Stimulated activated naive B cell treated with anti-CD40 and anti-IgM and Interleukin-4, amounts not matched to agents 10 μg/mL and 1 μg/mL and 100 μg/mL, for 72 hours (primary cell): ENCODE measurements around the gene NFASC.

Experiments
- ATAC-seq, 2 donors: fragments of 150-1000 bp; cut with Tn5 transposase; replicated peaks; 2 replicates each; pipeline ENCODE4 v1.10.0; 2021; ENCODE audit warnings: moderate library complexity in 1 of 2
- DNase-seq: peaks from one replicate; pipeline ENCODE4 v3.0.0; 2021
- H3K27ac Mint-ChIP-seq: one replicate; pipeline ENCODE4 v1.8.0; 2022; ENCODE audit warnings: mild to moderate bottlenecking, mixed read lengths
- H3K27me3 Mint-ChIP-seq, 2 donors: one replicate each; pipeline ENCODE4 v1.8.0; 2022; ENCODE audit warnings: mixed read lengths in 2 of 2
- H3K36me3 Mint-ChIP-seq, 2 donors: one replicate each; pipeline ENCODE4 v1.8.0; 2022; ENCODE audit warnings: mixed read lengths in 2 of 2, mild to moderate bottlenecking in 1 of 2
- H3K4me1 Mint-ChIP-seq, 2 donors: one replicate each; pipeline ENCODE4 v1.8.0; 2022; ENCODE audit warnings: mixed read lengths in 2 of 2, mild to moderate bottlenecking in 1 of 2
- H3K4me3 Mint-ChIP-seq, 2 donors: one replicate each; pipeline ENCODE4 v1.8.0; 2022; ENCODE audit warnings: mild to moderate bottlenecking in 2 of 2, mixed read lengths in 2 of 2, moderate library complexity in 1 of 2
- H3K9me3 Mint-ChIP-seq, 2 donors: one replicate each; pipeline ENCODE4 v1.8.0; 2022; ENCODE audit warnings: mixed read lengths in 2 of 2, mild to moderate bottlenecking in 1 of 2

NFASC gene

DNA sequence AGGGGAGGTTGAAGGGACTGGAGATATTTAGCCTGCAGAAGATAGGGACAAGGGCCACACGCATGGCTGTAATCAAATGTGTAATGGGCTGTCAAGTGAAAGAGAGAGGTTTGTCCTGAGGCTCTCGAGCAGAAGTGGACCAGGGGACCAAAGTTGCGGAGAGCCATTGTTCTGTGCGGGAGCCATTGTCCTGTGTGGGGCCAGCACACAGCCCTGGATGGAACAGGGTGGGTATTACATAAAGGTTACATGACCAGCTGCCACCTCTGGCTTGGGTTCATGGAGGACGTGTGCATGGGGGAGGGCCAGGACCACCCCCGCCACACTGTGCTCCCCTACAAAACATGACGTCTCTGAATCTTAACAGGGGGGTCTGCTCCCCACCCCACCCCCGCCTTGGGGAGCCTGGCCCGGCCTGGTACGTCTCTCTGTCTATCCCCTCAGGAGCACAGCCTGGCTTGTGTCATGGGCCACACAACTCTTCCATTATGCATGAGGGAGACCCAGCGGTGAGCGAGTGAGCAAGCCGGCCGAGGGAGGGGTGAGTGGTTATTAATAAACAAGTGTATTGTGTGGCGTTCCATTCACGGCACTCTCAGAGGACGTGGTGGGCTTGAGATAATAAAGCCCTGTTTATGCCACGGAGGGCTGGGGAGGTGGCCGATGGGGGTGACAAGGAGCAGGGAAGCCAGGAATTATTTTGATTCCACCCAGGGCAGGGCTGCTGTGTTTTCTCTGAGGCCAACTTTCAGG, at the start of gene NFASC:
TSS of gene NFASC (plus strand) at position 703 of the 753 bp plus-strand sequence. CDS start 73,454 bp downstream, outside the sequence.
- ATAC-seq (no peak), DNase-seq (no peak)
- peaks cover 25% of the 10 kb centered on the region in 2 donors for H3K27me3 Mint-ChIP-seq
- H3K9me3 Mint-ChIP-seq: no peaks in the 10 kb centered on the region
- H3K36me3 Mint-ChIP-seq: no peaks in the 10 kb centered on the region
- no peak within 1 kb of the TSS for H3K27ac Mint-ChIP-seq
- H3K4me3 Mint-ChIP-seq: no peak within 1 kb of the TSS
- H3K4me1 Mint-ChIP-seq: no peaks in the 10 kb centered on the region

DNA sequence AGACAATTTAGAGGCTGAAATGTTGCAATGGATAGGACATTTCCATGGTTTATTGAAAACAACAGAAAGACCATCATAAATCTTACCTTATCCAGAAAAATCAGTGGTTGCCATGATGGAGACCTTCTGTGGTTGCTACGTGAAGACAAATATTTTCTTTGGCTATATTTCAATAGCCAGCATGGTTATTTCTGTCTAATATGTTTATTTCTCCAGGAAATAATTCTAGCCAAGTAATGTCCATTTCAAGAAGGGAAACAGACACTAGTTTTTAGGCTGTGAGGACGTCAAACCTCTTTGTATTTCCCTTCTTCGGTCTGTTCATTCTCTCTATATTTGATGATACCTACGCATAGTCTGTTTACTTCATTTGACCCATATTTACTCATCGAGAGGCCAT, 49.2 kb upstream of the NFASC start:
- Mint-ChIP-seq H3K4me3 (no peak overlapping the region), H3K4me1 (no peaks in the 10 kb centered on the region), H3K36me3 (no peaks in the 10 kb centered on the region), H3K9me3 (no peaks in the 10 kb centered on the region), H3K27me3 (peaks cover 26 to 35% of the 10 kb centered on the region in 2 donors), H3K27ac (no peak overlapping the region)
- ATAC-seq (no peak), DNase-seq (no peak)

DNA sequence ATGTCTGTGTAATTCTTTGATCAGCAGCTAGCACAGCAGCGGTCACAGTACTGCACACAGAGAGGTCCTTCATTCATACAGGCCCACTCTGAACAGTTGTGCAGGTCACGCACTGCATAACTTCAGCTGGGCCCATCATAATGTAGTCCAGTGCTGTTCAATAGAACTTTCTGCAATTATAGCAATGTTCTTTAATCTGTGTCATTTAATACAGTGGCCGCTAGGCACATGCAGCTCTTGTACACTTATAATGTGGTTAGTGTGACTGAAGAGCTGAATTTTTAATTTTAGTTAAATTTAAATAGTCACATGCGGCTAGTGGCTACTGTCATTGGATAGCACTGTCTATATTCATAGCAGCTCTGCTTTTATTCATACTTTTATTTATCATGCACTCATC, 48.7 kb upstream of the NFASC start:
- ATAC-seq: no peak
- Mint-ChIP-seq H3K4me3 (no peak overlapping the region), H3K27ac (no peak overlapping the region), H3K36me3 (no peaks in the 10 kb centered on the region), H3K27me3 (peaks cover 30 to 38% of the 10 kb centered on the region in 2 donors), H3K4me1 (no peaks in the 10 kb centered on the region), H3K9me3 (no peaks in the 10 kb centered on the region)
- no peak for DNase-seq

DNA sequence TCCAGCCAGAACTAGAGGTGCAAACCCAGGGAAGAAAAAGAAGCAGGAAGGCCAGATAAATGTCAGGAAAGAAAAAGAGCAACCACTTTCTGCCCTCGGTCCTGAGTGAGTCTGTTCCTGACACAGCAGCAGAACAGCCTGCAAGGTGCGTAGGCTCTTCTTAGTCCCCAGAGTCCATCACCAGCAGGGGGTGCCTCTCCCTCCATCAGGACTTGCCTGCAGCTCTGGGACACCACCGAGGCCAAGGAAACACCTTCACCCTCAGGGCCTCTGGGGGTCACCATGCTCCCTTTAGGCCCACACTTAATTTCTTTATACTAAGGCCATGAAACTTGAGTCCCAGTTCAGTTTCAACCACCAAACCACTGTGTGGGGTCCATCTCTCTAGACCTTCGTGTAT, 43.7 kb upstream of the NFASC start:
- Mint-ChIP-seq H3K27ac (no peak overlapping the region), H3K36me3 (no peaks in the 10 kb centered on the region), H3K4me3 (no peak overlapping the region), H3K27me3 (peaks cover 57 to 71% of the 10 kb centered on the region in 2 donors), H3K9me3 (no peaks in the 10 kb centered on the region), H3K4me1 (peaks cover 6 to 9% of the 10 kb centered on the region in 2 donors)
- peak; percentile 32 to 67 for ATAC-seq
- DNase-seq: no peak

DNA sequence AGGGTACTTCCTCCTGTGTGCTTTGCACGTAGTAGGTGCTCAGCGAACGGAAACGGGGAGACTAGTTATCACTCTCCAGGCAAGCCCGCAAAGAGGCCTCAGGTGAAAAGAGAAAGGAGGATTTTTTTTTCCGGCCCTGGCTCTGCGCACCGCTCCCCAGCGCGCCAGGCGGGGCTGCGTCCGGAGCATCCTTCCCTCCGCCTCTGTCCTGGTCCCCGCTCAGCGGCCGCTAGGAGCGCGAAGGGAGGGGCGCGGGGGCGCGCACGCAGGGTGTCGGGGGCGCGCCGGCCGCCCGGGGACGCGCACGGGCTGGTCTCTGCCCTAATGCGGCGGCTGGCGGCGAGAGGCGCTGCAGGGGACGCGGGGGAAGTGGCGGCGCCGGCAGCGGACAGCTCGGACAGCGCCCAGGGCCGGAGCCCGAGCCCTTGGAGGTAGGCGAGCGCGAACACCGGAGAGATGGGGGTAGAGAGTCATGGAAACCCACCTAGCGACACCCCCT, 42.3 kb upstream of the NFASC start:
- Mint-ChIP-seq H3K27ac (no peak overlapping the region), H3K9me3 (no peaks in the 10 kb centered on the region), H3K4me1 (peaks cover 6 to 9% of the 10 kb centered on the region in 2 donors), H3K27me3 (peaks cover 62 to 76% of the 10 kb centered on the region in 2 donors), H3K36me3 (no peaks in the 10 kb centered on the region), H3K4me3 (peak overlapping the region; percentile 67 to 68)
- peak; percentile 51 for DNase-seq
- ATAC-seq: peak; percentile 89

DNA sequence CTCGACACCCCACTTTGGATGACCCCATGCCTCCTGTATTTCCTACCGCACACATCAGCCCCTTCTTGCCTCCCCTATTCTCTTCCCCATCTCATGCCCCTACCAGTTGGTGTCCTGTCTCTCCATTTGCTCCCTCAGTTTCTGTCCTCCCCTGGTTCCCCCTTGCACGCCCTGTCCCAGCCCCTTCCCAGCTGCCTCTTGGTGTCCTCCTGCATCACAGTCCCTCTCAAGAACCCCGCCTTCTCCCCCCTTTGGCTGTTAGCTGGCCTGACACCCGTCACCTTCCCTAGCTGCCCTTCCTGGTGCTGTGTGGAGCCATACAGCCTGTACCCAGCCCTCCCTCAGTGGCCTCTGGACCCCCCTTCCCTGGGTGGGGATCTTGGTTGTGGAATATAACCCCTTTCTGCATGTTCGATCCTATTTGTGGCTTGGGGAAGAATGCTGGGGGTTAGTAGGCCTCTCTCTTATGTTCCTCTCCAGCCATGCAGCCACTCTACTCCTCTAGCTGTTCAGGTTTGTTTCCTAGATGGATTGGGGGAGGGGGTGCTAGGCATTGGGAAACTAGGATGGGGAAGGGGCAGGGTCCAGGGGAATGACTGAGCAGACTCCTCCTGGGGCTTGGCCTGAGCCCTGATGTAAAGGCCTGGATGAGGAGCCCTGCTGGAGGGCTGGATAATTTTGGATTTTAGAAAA, 41.4 kb upstream of the NFASC start:
- Mint-ChIP-seq H3K27ac (no peak overlapping the region), H3K4me3 (peak overlapping the region; percentile 77 to 79), H3K27me3 (peaks cover 64 to 71% of the 10 kb centered on the region in 2 donors), H3K4me1 (peaks cover 6 to 9% of the 10 kb centered on the region in 2 donors), H3K9me3 (no peaks in the 10 kb centered on the region), H3K36me3 (no peaks in the 10 kb centered on the region)
- DNase-seq: no peak
- no peak for ATAC-seq

DNA sequence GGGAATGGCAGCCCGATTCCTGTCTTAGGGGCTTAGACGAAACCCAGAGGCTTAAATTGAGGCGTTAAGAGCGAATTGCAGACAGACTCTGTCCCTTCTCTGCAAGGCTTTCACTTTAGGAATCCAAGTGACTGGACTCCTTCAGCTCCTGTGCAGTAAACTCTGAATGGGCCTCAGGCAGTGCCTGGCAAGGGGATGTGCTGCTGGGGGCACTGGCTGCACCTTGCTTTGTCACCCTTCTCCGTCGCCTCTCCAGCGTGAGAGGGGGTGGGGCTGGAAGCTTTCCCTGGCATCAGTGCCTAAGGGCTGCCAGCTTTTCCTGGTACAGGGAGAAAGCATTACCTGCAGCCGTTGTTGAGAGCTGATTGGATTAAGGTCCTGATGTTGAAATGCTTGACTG, 39.9 kb upstream of the NFASC start:
- Mint-ChIP-seq H3K27me3 (peaks cover 68 to 80% of the 10 kb centered on the region in 2 donors), H3K9me3 (no peaks in the 10 kb centered on the region), H3K36me3 (no peaks in the 10 kb centered on the region), H3K4me3 (no peak overlapping the region), H3K4me1 (peaks cover 6 to 9% of the 10 kb centered on the region in 2 donors), H3K27ac (no peak overlapping the region)
- DNase-seq (no peak), ATAC-seq (no peak)

DNA sequence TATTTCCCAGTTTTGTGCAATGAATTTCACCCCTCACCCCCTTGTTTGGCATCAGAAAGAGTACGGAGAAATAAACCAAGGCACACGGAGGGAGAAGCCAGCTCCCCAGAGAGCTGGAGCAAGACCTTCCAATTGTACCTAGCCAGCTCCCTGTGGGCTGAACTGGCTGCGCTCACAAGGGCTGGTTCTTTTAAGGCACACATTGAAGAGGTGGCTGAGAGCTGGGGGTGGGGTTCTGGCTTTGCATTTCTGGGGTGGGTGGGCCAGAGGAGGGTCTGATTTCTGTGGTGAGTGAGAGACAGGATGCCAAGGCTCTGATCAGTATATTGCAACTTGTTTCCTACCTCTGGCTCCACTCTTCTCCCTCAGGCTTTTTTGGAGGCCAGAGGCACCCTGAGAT, 39.5 kb upstream of the NFASC start:
- Mint-ChIP-seq H3K36me3 (no peaks in the 10 kb centered on the region), H3K4me3 (no peak overlapping the region), H3K27me3 (peaks cover 71 to 83% of the 10 kb centered on the region in 2 donors), H3K27ac (no peak overlapping the region), H3K4me1 (peaks cover 6 to 9% of the 10 kb centered on the region in 2 donors), H3K9me3 (no peaks in the 10 kb centered on the region)
- no peak for ATAC-seq
- no peak for DNase-seq

DNA sequence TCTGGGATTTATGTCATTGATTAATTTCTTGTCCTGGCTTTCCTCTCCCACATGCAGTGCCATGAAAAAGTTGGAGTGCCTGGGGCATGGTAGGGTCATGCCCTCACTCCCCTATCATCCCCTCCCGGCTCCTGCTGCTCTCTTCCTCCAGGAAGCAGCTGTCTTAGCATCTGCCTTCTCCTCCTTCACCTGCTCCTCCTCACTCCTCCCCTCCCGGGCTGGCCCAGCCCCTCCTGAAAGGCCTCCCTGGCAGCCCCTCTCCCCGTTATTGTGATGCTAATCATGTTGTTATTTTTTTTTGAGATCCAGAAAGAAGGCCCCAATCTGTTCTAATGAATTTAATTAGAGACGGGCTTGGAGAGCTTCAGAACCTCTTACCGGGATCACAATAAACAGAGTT, 36.3 kb upstream of the NFASC start:
- Mint-ChIP-seq H3K4me1 (peaks cover 1 to 2% of the 10 kb centered on the region in 2 donors), H3K27ac (no peak overlapping the region), H3K4me3 (no peak overlapping the region), H3K27me3 (peaks cover 68 to 83% of the 10 kb centered on the region in 2 donors), H3K36me3 (no peaks in the 10 kb centered on the region), H3K9me3 (peaks cover 0 to 5% of the 10 kb centered on the region in 2 donors)
- no peak for ATAC-seq
- no peak for DNase-seq

DNA sequence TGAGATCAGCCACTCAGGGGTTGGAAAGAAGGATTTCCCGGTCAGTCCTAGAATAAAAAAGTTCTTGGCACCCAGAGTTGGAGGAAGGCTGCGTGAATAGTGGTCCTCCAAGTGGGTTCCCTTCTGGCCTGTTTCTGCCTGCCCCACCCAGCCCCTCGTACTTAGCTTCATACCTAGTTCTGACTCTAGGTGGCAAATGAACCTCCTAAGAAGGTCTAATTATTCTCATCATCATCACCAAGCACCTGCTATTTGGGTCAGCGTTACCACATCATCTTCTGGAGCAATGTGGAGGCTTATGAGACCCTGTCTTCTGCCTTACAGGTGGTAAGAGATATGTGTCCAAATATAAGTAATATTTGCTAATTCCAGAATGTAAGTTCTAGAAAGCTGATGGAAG, 35.9 kb upstream of the NFASC start:
- Mint-ChIP-seq H3K9me3 (peaks cover 0 to 5% of the 10 kb centered on the region in 2 donors), H3K27me3 (peaks cover 63 to 83% of the 10 kb centered on the region in 2 donors), H3K36me3 (no peaks in the 10 kb centered on the region), H3K4me3 (no peak overlapping the region), H3K4me1 (no peaks in the 10 kb centered on the region), H3K27ac (no peak overlapping the region)
- no peak for DNase-seq
- no peak for ATAC-seq

DNA sequence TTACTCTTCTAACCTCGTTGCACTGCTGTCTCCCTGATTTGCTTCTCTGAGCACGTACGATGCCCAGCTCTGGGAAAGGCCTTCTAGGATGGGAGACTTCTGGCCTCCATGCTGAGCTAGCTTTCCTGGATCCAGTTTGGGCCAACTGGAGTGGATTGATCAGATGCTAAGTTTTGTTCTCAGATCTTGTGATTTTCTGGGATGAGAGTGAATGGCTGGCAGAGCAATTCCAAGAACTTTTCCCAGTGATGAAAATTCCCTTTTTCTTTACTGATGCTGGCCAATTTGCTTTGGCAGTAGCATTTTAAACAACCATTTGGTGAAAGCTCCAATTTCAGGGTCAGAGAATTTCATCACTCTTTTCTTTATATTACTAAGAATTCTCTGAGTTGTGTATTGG, 34.9 kb upstream of the NFASC start:
- Mint-ChIP-seq H3K27me3 (peaks cover 54 to 81% of the 10 kb centered on the region in 2 donors), H3K4me1 (no peaks in the 10 kb centered on the region), H3K36me3 (no peaks in the 10 kb centered on the region), H3K9me3 (peaks cover 0 to 5% of the 10 kb centered on the region in 2 donors), H3K27ac (no peak overlapping the region), H3K4me3 (no peak overlapping the region)
- ATAC-seq (no peak), DNase-seq (no peak)

DNA sequence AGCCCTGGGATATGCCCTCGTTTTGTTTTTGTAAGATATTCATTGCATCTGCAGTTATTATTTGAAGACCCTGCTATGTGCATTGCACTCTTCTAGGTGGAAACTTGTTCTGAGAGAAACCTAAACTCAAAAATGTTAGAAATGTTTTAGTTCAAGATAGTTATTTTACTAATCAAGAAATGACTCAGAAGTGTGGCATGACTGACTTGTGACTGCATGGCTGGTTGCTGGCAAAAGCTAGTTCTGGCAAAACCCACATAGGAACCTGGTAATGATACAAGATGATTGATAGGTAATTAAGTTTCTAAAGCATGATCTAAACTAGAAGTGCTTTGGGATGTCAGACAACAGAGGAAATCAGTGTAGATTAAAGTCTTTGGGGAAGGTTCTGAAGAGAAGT, 33.8 kb upstream of the NFASC start:
- H3K4me3 Mint-ChIP-seq: no peak overlapping the region
- peaks cover 7 to 8% of the 10 kb centered on the region in 2 donors for H3K4me1 Mint-ChIP-seq
- peaks cover 0 to 5% of the 10 kb centered on the region in 2 donors for H3K9me3 Mint-ChIP-seq
- H3K36me3 Mint-ChIP-seq: no peaks in the 10 kb centered on the region
- no peak for ATAC-seq
- H3K27me3 Mint-ChIP-seq: peaks cover 43 to 70% of the 10 kb centered on the region in 2 donors
- H3K27ac Mint-ChIP-seq: no peak overlapping the region
- no peak for DNase-seq

DNA sequence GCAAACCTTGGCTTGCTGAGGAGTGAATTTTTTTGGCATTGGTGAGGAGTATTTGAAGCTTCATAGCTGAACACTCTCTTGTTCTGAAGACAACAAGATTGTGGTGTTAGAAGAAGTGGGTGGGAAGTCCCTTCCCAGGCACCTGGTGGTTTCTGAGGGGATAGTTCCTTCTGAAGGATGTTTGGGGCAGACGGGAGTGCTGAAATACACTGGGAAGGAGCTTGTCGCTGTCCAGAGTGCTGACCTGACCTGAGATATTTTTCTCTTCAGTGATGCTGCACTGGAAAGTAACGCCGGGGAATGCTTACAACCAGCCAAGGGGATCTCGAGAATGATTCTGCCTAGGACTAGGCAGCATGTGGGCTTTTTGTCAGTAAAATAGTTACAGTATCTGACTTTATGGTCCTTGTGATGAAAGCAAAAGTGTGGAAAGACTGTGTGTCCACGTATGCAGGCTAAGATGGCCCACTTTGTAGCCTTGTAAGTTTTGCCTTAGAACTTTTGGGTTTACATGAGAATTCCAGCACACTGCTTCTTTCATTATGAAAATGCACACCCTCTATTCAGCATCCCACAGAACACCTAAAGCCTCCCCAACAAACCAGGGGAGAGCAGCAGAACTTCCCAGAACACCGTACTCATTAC, 33.1 kb upstream of the NFASC start:
- ATAC-seq: no peak
- Mint-ChIP-seq H3K9me3 (peaks cover 0 to 5% of the 10 kb centered on the region in 2 donors), H3K4me1 (peaks cover 12 to 15% of the 10 kb centered on the region in 2 donors), H3K27me3 (peaks cover 37 to 63% of the 10 kb centered on the region in 2 donors), H3K4me3 (no peak overlapping the region), H3K36me3 (no peaks in the 10 kb centered on the region), H3K27ac (no peak overlapping the region)
- no peak for DNase-seq

DNA sequence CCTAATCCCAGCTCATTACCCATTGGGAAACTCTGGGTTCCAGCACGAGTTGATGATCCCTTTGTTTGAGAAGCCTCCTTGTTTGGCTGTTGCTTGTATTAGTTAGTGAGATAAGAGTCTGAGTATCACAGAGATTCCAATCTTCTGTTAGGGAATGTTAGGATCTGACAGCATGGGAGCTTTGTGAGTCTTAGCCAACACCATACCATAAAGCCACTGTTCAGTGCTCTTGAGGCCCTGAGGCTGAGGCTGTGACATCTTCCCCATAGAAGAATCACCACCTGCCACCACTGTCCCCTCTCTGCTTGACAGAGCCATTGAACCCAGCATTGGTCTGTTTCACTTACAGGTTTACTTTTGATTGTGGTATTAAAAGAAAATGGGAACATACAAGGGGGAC, 29.3 kb upstream of the NFASC start:
- Mint-ChIP-seq H3K4me1 (peaks cover 12 to 16% of the 10 kb centered on the region in 2 donors), H3K27me3 (peaks cover 29 to 45% of the 10 kb centered on the region in 2 donors), H3K36me3 (no peaks in the 10 kb centered on the region), H3K4me3 (no peak overlapping the region), H3K27ac (no peak overlapping the region), H3K9me3 (peaks cover 0 to 5% of the 10 kb centered on the region in 2 donors)
- ATAC-seq (peak in 1 of 2 donors; percentile 12), DNase-seq (no peak)
